ENCODE data around the gene RGS18. TPM values are rescaled to one million over a fixed set of nuclear protein-coding genes. Genes with fewer than 3 reads are reported as not detected.
A peak's percentile ranks its signal among the peaks of the same experiment; 100 is the strongest.

The RGS18 gene
- total and polyA plus RNA-seq, 2 of the 8 experiments (the other 6 are each of a cell fraction or from before 2014, with no cell fraction given), result not detected

DNA sequence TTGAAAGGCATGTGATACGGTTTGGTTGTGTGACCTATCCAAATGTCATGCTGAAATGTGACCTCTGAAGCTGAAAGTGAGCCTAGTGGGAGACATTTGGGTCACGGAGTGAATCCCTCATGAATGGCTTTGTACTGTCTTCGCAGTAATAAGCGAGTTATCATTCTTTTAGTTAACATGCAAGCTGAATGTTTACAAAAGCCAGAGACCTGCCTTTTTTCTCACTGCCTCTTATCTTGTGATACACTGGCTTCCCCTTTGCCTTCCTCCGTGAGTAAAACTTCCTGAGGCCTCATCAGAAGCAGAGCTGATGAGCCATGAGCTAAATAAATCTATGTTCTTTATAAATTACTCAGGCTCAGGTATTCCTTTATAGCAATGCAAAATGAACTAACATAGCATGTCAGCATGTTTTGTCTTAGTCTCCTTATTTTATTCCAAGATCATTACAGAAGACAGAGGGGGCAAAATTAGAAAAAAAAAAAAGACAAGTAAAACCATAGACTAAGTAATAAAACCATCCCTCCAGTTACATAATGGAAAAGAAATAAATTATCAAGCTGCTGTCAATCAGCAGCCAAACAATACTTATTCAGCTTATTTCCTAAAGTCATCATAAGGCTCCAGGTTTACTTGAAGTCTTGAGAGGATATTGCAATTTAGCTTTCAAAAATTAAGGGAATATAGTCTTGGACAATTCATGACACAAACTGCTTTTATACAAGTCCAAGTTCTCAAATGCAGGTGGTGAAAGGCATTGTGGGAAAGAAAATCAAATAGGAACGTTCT, 12.1 kb downstream of the RGS18 start:
- no peak overlapping the region for H2AK5ac ChIP-seq (ENCODE audit: low read depth, low read length)
- H3K27me3 ChIP-seq (replicated peaks in 1 of 4; ENCODE audit: control insufficient read depth in 3 of 4, extremely low read depth in 1 of 4, insufficient read depth in 3 of 4, low read length in 3 of 4), result no peaks in the 10 kb centered on the region
- no peak overlapping the region for H2BK15ac ChIP-seq (ENCODE audit: low read length)
- H3K79me1 ChIP-seq (ENCODE audit: low read depth, low read length), result no peaks in the 10 kb centered on the region
- CTCF ChIA-PET (ENCODE audit: partially characterized antibody), result interaction anchor here (1.5 kb wide), 1 partner anchor 9 kb away, joined by 4 read pairs; no protein-coding TSS in a partner anchor
- peaks cover 0 to 4% (median 0%) of the 10 kb centered on the region in 4 experiments; a peak in 1 of 7 replicates for H3K4me1 ChIP-seq (replicated peaks in 1 of 4; ENCODE audit: control insufficient read depth in 3 of 4, insufficient read depth in 4 of 4, low read length in 3 of 4)
- no peaks in the 10 kb centered on the region for H3K9me3 ChIP-seq (ENCODE audit: insufficient read depth in 2 of 2, low read depth in 1 of 2, low read length in 1 of 2)
- H2BK120ac ChIP-seq (replicated peaks; ENCODE audit: low read depth, low read length), result no peak overlapping the region
- no peak overlapping the region for H4K5ac ChIP-seq (ENCODE audit: insufficient read length, low read depth, low read length)
- peak overlapping the region; percentile 97 for H2AFZ ChIP-seq (ENCODE audit: low read length)
- no peaks in the 10 kb centered on the region for H3K36me3 ChIP-seq (ENCODE audit: control insufficient read depth in 2 of 4, insufficient read depth in 4 of 4, low read length in 3 of 4)
- DNase-seq (ENCODE audit: low read depth in 1 of 2, low spot score in 2 of 2) (no peak), FAIRE-seq (no peak)
- POLR2A ChIA-PET (ENCODE audit: partially characterized antibody), result no interaction called here
- no peak overlapping the region for H2BK20ac ChIP-seq (ENCODE audit: low read length)
- H3K23ac ChIP-seq (ENCODE audit: insufficient read length), result no peak overlapping the region
- no peak overlapping the region for H2BK12ac ChIP-seq (ENCODE audit: low read depth, low read length)
- 80% methylated on average over 6 of the region's 6 CpGs; no CpG with 5 or more reads in 1 of the 2 experiments for WGBS, 2 experiments (ENCODE audit: extremely low coverage in 1 of 2, insufficient coverage in 1 of 2, insufficient read length in 1 of 2, insufficient replicate concordance in 2 of 2, low coverage in 1 of 2, low lambda C conversion rate in 2 of 2, missing lambda C conversion rate in 1 of 2)
- H3K4ac ChIP-seq (replicated peaks; ENCODE audit: insufficient read length, low read depth, low read length), result no peak overlapping the region
- H3K14ac ChIP-seq (ENCODE audit: insufficient read length), result no peak overlapping the region
- no peak overlapping the region for H3K9ac ChIP-seq (replicated peaks in 1 of 4; ENCODE audit: extremely low read depth in 1 of 4, low read depth in 3 of 4, low read length in 3 of 4)
- H4K8ac ChIP-seq (ENCODE audit: extremely low read depth, insufficient read depth, low read length), result no peak overlapping the region
- H3K27ac ChIP-seq (ENCODE audit: low read depth, low read length), result no peak overlapping the region
- no peaks in the 10 kb centered on the region for H3K79me2 ChIP-seq (ENCODE audit: control insufficient read depth in 1 of 2, insufficient read depth in 2 of 2, low read length in 2 of 2)
- H3K4me2 ChIP-seq (ENCODE audit: insufficient read depth in 1 of 2, low read depth in 2 of 2, low read length in 2 of 2), result no peak overlapping the region
- no peak overlapping the region for H3K18ac ChIP-seq (ENCODE audit: extremely low read depth, low read length)
- H2BK5ac ChIP-seq (ENCODE audit: low read depth, low read length), result no peak overlapping the region
- no peak overlapping the region for H4K91ac ChIP-seq (replicated peaks; ENCODE audit: insufficient read length, low read length)
- H3K4me3 ChIP-seq (ENCODE audit: extremely low read depth in 1 of 4, insufficient read depth in 2 of 4, low read depth in 3 of 4, low read length in 4 of 4), result no peak overlapping the region
- no peak overlapping the region for H3K56ac ChIP-seq (replicated peaks; ENCODE audit: insufficient read length, low read depth, low read length)
- H4K20me1 ChIP-seq (replicated peaks in 1 of 2; ENCODE audit: control insufficient read depth in 1 of 2, insufficient read depth in 2 of 2, low read length in 2 of 2), result no peaks in the 10 kb centered on the region
- H3K23me2 ChIP-seq (ENCODE audit: low read depth, low read length), result no peaks in the 10 kb centered on the region
- TF ChIP-seq HDAC2 (IDR thresholded peaks at IDR 0.05; ENCODE audit: borderline replicate concordance in 1 of 2, low read depth in 2 of 2, low read length in 2 of 2) (no peak), EZH2 (IDR thresholded peaks at IDR 0.05; ENCODE audit: low read depth, low read length, severe bottlenecking) (no peak), CREB1 (IDR thresholded peaks at IDR 0.05) (no peak), SP4 (IDR thresholded peaks at IDR 0.05; ENCODE audit: low read length) (no peak), RFX5 (IDR thresholded peaks at IDR 0.05; ENCODE audit: borderline replicate concordance, low read depth, low read length) (no peak), CTBP2 (IDR thresholded peaks at IDR 0.05; ENCODE audit: borderline replicate concordance, insufficient read depth, insufficient read length, low read length) (no peak), PHF8 (conservative IDR thresholded peaks at IDR 0.05; ENCODE audit: low read depth, low read length) (no peak), RXRA (IDR thresholded peaks at IDR 0.05; ENCODE audit: insufficient read depth, low read depth, low read length) (no peak), SUZ12 (IDR thresholded peaks at IDR 0.05; ENCODE audit: low read length) (no peak), CBX8 (IDR thresholded peaks at IDR 0.05; ENCODE audit: borderline replicate concordance, low read depth, low read length) (no peak), BCL11A (IDR thresholded peaks at IDR 0.05; ENCODE audit: low read depth in 2 of 2, low read length in 2 of 2) (no peak), YY1 (IDR thresholded peaks at IDR 0.05; ENCODE audit: low read depth, low read length) (no peak), CEBPB (IDR thresholded peaks at IDR 0.05; ENCODE audit: low read depth, low read length) (no peak)
